HG03196 (cell line): ENCODE measurements around the gene SAFB.

ENCODE experiments used
- ATAC-seq: cut with Tn5 transposase; IDR thresholded peaks from one replicate; pipeline ENCODE4 v1.9.1; 2021; ENCODE audit not compliant: unreplicated experiment

The SAFB gene

DNA sequence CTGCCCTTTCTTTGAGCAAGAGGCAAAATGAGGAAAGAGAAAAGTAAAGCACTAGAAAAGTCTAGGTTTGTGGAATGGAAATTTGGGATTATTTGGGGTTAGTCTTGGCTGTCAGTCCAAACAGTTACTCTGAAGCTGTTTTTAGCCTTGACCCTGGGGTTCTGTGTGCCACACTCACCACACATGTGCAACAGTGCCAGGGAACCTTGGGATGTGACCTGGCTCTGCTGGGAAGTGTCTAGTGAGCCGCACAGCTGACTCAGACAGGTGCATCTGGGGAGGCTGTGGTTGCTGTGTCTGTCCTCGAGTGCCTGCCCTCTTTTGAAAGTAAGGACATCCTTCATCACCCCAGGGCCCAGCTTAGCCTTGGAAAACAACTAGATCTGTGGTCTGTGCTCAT, 41.6 kb downstream of the SAFB start:
- no peak for ATAC-seq

DNA sequence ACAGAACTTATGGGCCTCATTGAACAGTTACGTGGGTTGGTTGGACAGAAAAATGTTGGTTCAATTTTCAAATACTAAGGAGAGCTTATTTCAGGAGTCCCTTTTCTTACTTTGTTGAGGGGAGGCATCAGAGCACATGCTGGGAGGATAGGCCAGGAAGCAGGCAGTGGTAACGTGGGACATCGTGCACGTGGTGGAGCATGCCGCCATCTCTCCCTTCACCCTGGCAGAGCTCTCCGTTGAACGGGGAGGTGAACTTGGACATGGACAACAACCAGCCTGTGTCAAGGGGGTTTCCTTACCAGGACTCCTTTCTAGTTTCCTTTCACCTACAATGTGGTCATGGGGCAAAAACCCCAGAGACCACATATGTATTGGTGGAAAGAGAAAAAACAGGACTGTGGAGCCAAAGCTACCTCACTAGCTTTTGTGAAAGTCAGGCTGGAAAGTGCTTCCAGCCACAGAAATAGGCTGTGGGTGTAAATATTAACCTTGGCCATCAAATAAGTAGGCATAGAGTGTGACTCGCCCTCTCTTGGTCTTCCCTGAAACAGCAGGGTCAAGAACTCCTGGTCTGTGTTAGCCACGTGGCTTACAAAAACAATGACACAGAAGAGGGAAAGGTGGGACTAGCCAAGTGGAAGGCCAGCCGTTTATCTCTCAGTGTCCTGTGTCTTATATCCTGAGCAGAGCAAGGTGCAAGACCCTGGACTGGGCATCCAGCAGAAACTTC, 43.1 kb downstream of the SAFB start:
- no peak for ATAC-seq

- no peak for ATAC-seq
Observed at GRCh38 chr19:5666921-5667610, 44.2 kb downstream of the SAFB start.

DNA sequence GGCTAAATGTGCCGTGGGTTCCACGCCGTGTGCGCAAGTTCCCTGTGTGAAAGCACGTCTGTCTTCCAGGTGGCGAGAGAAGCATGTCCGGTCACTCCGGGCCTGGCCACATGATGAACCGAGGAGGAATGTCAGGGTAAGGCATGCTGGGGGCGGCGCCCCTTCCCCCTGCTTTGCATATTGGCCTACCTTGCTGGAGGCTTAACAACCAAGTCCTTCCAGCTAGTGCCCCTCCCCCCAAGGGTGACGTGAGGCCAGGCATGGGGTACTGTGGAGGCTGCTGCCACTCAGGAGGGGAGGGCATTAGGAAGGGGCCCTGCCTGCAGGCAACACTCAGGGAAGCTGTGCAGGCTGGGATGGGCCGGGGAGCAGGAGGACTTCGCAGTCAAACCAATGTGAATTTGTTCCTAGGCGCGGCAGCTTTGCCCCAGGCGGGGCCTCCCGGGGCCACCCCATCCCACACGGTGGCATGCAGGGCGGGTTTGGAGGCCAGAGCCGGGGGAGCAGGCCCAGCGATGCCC, 44.9 kb downstream of the SAFB start:
- ATAC-seq = no peak

GRCh38 chr19:5669212-5669611, 46.3 kb downstream of the SAFB start:
- ATAC-seq = no peak

DNA sequence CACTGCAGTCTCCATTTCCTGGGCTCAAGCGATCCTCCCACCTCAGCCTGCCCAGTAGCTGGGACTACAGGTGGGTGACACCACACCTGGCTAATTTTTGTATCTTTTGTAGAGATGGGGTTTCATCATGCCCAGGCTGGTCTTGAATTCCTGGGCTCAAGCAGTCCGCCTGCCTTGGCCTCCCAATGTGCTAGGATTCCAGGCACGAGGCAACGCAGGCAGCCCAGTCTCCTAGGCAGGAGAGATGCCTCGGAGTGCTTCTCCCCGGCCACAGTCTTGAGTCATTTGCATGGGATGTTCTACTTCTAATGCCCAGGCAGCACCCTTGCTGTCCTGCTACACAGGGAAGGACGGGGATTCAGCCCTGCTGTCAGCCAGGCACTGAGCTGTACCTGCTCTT, 48.7 kb downstream of the SAFB start:
- no peak for ATAC-seq

GRCh38 chr19:5672708-5673459, 50.0 kb downstream of the SAFB start:
- no peak for ATAC-seq

GRCh38 chr19:5673752-5674151, 50.9 kb downstream of the SAFB start:
- ATAC-seq = no peak

- no peak for ATAC-seq
Observed at GRCh38 chr19:5674714-5675113, 51.8 kb downstream of the SAFB start.

DNA sequence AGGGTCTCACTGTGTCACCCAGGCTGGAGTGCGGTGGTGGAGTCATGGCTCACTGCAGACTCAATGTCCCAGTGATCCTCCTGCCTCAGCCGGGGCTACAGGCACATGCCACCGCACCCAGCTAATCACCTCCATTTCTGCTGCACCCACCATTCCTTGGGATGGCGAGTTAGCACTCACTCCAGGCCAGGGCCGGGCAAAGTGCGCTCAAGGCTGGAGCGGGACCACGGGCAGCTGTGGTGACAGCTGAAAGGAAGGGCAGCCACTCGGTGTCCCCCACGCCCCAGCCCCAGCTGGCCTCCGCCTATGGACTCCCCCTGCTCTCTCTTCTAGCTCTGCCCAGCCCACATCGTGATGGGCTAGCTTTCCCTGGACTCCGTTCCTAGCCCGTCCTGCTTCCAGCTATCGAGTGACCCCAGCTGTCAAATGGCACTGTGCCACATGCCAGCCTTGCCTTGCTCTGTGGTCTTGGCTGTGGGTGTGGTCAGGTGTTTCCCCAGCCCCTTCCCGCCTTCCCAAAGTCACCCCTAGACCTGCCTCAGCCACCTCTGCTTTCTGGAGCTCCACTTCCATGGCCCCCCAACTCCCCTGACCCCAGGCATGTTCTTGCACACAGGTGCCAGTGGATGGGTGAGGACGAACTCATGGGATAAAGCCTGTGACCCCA, 53.4 kb downstream of the SAFB start:
- no peak for ATAC-seq

DNA sequence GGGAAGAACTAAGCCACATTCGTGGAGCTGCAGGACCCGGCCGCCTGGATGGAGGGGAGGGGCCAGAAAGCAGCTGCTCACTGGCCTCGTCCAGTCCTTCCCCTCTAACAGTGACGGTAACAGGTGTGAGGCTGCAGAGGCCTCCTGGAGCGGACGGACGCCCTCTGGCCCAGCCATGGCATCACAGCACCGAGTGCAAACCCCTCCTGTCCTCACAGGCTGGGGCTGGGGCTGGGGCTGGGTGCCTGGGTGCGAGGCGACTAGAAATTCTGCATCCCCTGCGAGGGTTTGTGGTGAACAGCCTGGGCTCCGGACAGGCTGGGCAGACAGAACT, 53.9 kb downstream of the SAFB start:
- no peak for ATAC-seq

DNA sequence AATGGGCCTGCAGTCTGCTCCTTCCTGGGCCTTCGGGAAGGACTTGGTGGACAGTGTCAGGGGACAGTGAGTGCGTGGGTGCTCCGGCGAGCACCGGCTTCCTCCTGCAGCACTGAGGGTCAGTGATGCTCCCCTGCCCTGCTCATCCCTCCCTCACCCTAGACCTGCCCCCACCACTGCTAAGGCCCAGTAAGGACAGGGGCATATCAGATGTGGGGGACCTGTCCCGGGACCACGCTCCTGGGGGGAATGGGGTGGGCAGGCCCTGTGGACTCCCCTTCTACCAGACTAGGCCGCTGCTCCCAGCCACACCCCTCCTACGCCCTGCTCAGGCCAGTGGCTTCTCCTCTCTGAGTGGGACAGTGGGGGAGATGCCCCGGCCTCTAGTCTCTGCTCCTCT, 54.3 kb downstream of the SAFB start:
- ATAC-seq = no peak

- ATAC-seq = no peak
Observed at GRCh38 chr19:5677580-5677979, 54.7 kb downstream of the SAFB start.

DNA sequence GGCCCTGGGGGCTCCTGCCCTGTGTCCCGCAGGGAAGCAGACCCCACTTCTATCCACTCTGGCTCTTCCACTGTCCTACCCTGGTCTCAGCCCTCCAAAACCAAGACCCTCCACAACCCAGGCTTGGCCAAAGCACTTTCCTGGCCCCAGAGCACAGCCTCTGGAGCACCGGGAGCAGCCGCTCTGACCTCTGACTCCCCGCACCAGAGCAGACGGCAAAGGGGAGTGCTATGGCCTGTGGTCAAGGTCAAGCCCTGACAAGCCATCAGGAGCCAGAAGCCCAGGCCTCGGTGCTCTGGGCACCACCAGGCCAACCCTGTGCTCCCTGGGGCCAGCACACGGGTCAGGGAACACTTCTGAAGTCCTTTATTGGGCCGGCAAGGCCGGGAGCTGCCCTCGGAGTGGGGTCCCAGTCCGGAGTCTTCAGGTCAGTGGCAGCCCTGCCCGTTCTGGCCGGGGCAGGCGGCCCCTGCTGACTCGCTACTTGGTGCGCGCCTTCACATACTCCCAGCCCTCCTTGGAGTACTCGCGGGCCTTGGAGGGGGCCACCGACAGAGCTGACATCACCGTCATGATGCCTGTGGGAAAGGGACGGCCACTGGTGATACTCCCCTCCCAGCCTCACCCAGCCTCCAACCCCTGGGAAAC, 55.3 kb downstream of the SAFB start:
- no peak for ATAC-seq

DNA sequence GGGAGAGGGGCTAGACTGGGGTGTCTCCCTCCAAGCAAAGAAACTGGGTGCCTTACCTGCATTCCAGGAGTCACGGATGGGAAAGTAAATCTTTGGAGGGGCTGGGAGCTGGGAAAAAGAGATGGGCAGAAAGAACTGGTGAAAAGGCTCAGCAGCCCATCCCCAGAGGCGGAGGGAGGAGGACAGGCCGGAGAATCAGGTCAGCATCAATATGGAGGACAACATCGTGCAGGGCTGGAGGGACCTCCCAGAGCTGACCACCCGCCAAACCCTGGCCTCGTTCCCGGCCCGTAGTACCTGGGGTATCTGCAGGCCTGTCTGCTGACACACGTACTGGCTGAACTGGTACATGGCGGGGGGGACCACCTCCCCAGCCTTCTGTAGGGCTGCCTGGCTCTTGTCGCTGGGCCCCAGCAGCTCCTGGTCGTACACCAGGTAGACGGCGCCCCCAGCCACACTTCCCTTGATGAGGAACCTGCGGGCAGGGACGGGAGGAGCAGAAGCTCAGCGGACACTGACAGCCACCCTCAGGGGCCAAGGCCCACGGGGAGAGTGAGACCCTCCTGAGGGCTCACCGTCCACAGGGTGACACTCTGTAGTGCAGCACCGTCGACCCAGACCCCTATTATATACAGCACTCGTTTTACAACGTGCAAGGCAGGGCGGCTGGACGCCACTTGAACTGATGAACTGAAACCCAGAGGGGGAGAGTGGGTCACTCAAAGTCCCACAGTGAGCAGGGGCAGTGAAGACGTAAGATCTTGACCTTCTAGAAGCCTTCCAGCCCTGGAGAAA, 56.6 kb downstream of the SAFB start:
- no peak for ATAC-seq

DNA sequence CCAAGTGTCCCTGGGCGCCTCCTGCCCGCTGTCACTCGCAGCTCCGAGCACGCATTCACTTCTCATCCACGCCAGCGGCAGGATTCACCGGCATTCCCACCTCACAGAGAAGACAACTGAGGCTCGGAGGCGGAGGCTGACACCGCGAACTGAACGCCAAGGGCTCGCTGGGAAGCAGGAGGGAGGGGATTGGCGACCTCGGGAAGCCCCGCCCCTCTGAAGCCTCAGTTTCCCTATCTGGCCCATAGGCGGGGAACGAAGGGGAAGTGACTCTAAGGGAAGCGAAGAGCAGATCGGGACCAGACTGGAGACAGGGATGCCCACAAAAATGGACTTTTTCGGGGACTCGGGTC, 57.2 kb downstream of the SAFB start:
- ATAC-seq = no peak

DNA sequence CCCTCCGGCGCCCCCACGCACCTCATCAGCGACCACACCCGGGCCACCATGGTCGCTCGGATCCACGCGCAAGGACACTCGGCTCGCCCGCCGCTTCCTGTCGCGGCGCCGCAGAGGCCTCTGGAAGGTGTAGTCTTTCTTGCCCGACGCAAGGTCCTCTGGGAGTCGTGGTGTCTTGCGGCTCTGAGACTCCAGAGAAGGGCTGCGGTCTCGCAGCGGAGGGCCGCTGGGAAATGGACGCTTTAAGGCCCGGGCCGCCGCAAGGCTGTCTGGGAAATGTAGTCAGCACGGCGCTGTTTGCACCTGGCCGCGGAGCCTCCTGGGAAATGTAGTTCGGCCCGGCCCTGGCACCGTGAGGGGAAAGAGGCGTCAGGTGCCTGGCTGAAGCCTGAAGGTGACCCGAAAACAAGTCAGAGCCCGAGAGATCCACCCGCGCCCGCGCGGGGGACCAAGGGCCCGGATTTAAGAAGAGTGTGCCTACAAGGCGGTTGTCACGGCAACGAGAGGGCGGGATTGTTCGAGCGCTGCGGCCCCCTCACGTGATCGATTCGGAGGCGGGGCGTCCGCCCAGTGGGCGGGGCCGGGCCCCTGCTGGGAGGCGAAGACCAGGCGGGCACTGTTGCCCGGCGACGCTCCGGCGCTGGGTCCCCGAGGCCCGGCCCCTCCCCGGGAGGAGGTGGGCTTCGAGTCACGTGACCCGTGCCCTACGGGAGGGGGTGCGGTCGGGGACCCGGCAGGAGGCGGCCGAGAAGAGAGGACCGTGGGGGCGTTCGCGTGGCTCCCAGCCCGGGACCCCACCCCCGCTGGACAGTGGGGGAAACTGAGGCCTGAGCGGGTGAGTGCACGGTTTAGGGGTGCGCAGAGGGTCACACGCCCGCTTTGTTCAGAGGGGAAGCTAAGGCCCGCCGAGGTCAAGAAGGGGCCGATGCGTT, 57.8 kb downstream of the SAFB start, which contains the start of the genes HSD11B1L and MICOS13:
TSS of gene HSD11B1L (plus strand) at position 591 of the 932 bp plus-strand sequence. CDS start 3,806 bp downstream, outside the sequence.
TSS of gene MICOS13 (minus strand) at position 80 of the 932 bp plus-strand sequence. CDS start at position 50, 30 bp downstream.
- peak; percentile 82 for ATAC-seq

- no peak for ATAC-seq
Observed at GRCh38 chr19:5681391-5682106, 58.7 kb downstream of the SAFB start.
